HL-60 (cell line): ENCODE data around the gene PLCB1.

ENCODE experiments used
- DNase-seq, 2 experiments: peaks; one replicate each; pipeline ENCODE4 v3.0.0-alpha.2; 2010 to 2020; ENCODE audit warnings: low read depth in 1 of 2, low spot score in 1 of 2
- H3K27ac ChIP-seq: fragments of 250-450 bp; sonication (Bioruptor Pico); replicated peaks from 2 replicates; pipeline ENCODE4 v1.5.1; 2020; ENCODE audit warnings: mild to moderate bottlenecking, moderate library complexity
- H3K27me3 ChIP-seq: fragments of 250-450 bp; sonication (Bioruptor Pico); 2 replicates; pipeline ENCODE4 v1.5.1; 2021; ENCODE audit warnings: mild to moderate bottlenecking, moderate library complexity; ENCODE audit not compliant: insufficient read depth, poor library complexity, severe bottlenecking
- H3K4me3 ChIP-seq: replicated peaks from 2 replicates; pipeline ENCODE4 v1.5.1; 2011; ENCODE audit warnings: mild to moderate bottlenecking, control low read depth, low read length; ENCODE audit not compliant: insufficient read depth
- CTCF ChIP-seq: IDR thresholded peaks from one replicate; pipeline ENCODE4 v1.5.1; 2011; ENCODE audit warnings: low read length, control low read depth, inconsistent platforms; ENCODE audit not compliant: insufficient read depth
- GABPA ChIP-seq: IDR thresholded peaks from 2 replicates; pipeline ENCODE4 v1.6.1; 2012; ENCODE audit warnings: low read depth
- POLR2AphosphoS5 ChIP-seq: IDR thresholded peaks from 2 replicates; pipeline ENCODE4 v1.6.1; 2012; ENCODE audit warnings: low read depth
- REST ChIP-seq: IDR thresholded peaks from 2 replicates; pipeline ENCODE4 v1.6.1; 2012; ENCODE audit warnings: low read depth; ENCODE audit not compliant: insufficient replicate concordance
- SPI1 ChIP-seq: IDR thresholded peaks from 2 replicates; pipeline ENCODE4 v1.6.1; 2012; ENCODE audit warnings: low read depth, mild to moderate bottlenecking, borderline replicate concordance

Gene PLCB1

DNA sequence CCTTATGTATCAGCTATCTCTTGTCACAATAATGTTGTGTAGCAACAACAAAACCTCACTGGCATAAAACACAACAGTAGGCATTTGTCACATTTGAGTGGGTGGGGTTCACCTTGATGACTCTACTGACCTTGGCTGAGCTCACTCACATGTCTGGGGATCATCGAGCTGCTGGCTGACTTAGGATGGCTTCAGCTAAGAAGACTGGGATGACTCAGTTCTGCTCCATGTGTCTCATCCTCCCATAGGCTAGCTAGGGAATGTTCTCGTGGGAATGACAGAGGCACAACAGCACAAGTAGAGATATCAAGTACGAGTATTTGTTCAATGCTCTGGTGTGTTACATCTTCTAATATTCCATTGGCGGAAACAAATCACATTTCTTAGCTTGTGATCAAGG lies 167.9 kb downstream of the PLCB1 start:
- H3K27ac ChIP-seq: no peak overlapping the region
- H3K27me3 ChIP-seq: no peaks in the 10 kb centered on the region
- no peak overlapping the region for H3K4me3 ChIP-seq
- TF ChIP-seq CTCF (no peak), REST (no peak), POLR2AphosphoS5 (no peak), SPI1 (no peak), GABPA (no peak)
- DNase-seq: no peak

- Histone ChIP-seq H3K27me3 (no peaks in the 10 kb centered on the region), H3K27ac (no peak overlapping the region), H3K4me3 (no peak overlapping the region)
- TF ChIP-seq REST (no peak), POLR2AphosphoS5 (no peak), CTCF (no peak), GABPA (no peak), SPI1 (no peak)
- DNase-seq: no peak
These were observed 169.6 kb downstream of the PLCB1 start for GRCh38 chr20:8301655-8302054.

DNA sequence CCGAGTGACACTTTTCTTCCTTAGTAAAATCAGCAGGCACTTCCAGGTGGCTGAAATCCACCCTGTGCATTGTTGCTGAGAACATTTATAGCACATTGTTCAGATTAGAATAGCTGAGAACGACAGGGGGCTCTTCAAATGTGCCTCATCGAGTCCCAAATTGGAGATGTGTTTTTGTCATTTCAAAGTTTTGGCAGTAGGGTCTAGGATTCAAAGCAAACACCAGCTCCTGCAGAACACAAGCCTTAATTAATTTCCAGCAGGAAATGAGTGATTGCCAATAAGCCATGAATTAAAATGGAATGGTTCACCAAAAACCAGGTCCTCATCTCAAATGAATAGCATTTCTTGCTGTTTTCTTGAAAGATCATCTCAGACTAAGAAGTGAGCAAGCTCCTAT lies 171.6 kb downstream of the PLCB1 start:
- DNase-seq: no peak
- Histone ChIP-seq H3K4me3 (no peak overlapping the region), H3K27ac (no peak overlapping the region), H3K27me3 (no peaks in the 10 kb centered on the region)
- TF ChIP-seq GABPA: no peak
- TF ChIP-seq POLR2AphosphoS5: no peak
- TF ChIP-seq SPI1: no peak
- TF ChIP-seq REST: no peak
- no peak for TF ChIP-seq CTCF
